Esophagus squamous epithelium (tissue), 4 donors: Measurements from ENCODE around the gene SPATS2L.

Source experiments
- POLR2A ChIP-seq, 4 donors: fragments of 450-650 bp; IDR thresholded peaks; one replicate each; pipeline ENCODE4 v1.6.1; 2017; ENCODE audit warnings: antibody characterized with exemption in 4 of 4, mild to moderate bottlenecking in 4 of 4, moderate library complexity in 3 of 4
- TF ChIP-seq, protein P1 (sequence below), 6 experiments: fragments of 450-650 bp in 4 of 6; fragments of 200-600 bp in 2 of 6; sonication (generic) in 2 of 6; IDR thresholded peaks; one replicate each; pipeline ENCODE4 v1.5.1; 2016 to 2019; ENCODE audit warnings: antibody characterized with exemption in 6 of 6, mild to moderate bottlenecking in 4 of 6, moderate library complexity in 4 of 6

DNA sequence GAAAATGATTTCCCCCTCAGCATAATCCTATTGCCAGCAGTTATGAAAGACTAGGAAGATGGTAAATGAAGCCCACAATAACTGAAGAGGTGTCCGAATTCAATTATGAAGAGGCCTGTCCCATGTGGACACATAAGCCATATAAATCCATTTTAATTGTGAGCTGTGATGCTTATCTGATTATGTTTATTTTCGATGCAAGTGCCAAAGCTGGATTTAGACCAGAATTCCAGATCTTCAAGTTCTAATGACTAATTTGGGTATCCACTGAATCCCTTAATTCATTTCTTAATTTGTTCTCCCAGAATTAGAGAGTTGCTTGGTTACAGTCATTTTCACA is 24.5 kb downstream of the SPATS2L start:
- TF ChIP-seq, protein P1, sequence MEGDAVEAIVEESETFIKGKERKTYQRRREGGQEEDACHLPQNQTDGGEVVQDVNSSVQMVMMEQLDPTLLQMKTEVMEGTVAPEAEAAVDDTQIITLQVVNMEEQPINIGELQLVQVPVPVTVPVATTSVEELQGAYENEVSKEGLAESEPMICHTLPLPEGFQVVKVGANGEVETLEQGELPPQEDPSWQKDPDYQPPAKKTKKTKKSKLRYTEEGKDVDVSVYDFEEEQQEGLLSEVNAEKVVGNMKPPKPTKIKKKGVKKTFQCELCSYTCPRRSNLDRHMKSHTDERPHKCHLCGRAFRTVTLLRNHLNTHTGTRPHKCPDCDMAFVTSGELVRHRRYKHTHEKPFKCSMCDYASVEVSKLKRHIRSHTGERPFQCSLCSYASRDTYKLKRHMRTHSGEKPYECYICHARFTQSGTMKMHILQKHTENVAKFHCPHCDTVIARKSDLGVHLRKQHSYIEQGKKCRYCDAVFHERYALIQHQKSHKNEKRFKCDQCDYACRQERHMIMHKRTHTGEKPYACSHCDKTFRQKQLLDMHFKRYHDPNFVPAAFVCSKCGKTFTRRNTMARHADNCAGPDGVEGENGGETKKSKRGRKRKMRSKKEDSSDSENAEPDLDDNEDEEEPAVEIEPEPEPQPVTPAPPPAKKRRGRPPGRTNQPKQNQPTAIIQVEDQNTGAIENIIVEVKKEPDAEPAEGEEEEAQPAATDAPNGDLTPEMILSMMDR (IDR thresholded peaks at IDR 0.05): no peak
- TF ChIP-seq POLR2A (IDR thresholded peaks at IDR 0.05): no peak
